Astrocyte (in vitro differentiated cells and primary cell): ENCODE measurements around the gene PRKCE. TPM values are rescaled to one million over a fixed set of nuclear protein-coding genes. Genes with fewer than 3 reads are reported as not detected.

Experiments used
- DNase-seq: peaks from one replicate; pipeline ENCODE4 v3.0.0-alpha.2; 2010; ENCODE audit warnings: low read depth
- FAIRE-seq: peaks from 2 replicates; lab custom pipeline; 2011; peaks lifted over from hg19 to GRCh38; lab: Jason Lieb, UNC
- H2AFZ ChIP-seq: 2 replicates; pipeline ENCODE4 v1.6.0; 2012; ENCODE audit warnings: low read depth, low read length, inconsistent platforms
- H3K27ac ChIP-seq: 2 replicates; pipeline ENCODE4 v1.5.1; 2011; ENCODE audit warnings: low read depth, low read length, inconsistent platforms
- H3K27me3 ChIP-seq: 2 replicates; pipeline ENCODE4 v1.6.0; 2011; ENCODE audit warnings: low read length, inconsistent platforms; ENCODE audit not compliant: insufficient read depth
- H3K36me3 ChIP-seq: 2 replicates; pipeline ENCODE4 v1.5.1; 2011; ENCODE audit warnings: low read length, inconsistent platforms; ENCODE audit not compliant: insufficient read depth
- H3K4me1 ChIP-seq: 2 replicates; pipeline ENCODE4 v1.5.1; 2011; ENCODE audit warnings: low read length, inconsistent platforms; ENCODE audit not compliant: insufficient read depth
- H3K4me2 ChIP-seq: 2 replicates; pipeline ENCODE4 v1.6.0; 2012; ENCODE audit warnings: low read length, inconsistent platforms
- H3K4me3 ChIP-seq: 2 replicates; pipeline ENCODE4 v1.5.1; 2011; ENCODE audit warnings: low read depth, mild to moderate bottlenecking, low read length, inconsistent platforms; ENCODE audit not compliant: insufficient read depth
- H3K79me2 ChIP-seq: 2 replicates; pipeline ENCODE4 v1.6.0; 2012; ENCODE audit warnings: mild to moderate bottlenecking, low read length, inconsistent platforms; ENCODE audit not compliant: insufficient read depth
- H3K9ac ChIP-seq: 2 replicates; pipeline ENCODE4 v1.6.0; 2012; ENCODE audit warnings: mild to moderate bottlenecking, low read length, inconsistent platforms
- H3K9me3 ChIP-seq: 2 replicates; pipeline ENCODE4 v1.5.1; 2012; ENCODE audit warnings: low read depth, mild to moderate bottlenecking, low read length, inconsistent platforms; ENCODE audit not compliant: insufficient read depth
- H4K20me1 ChIP-seq: 2 replicates; pipeline ENCODE4 v1.6.0; 2012; ENCODE audit warnings: low read length, inconsistent platforms; ENCODE audit not compliant: insufficient read depth
- H3K27ac Mint-ChIP-seq: one replicate; pipeline ENCODE4 v1.8.0; 2021; ENCODE audit warnings: mild to moderate bottlenecking, mixed read lengths; ENCODE audit not compliant: unreplicated experiment
- H3K27me3 Mint-ChIP-seq: one replicate; pipeline ENCODE4 v1.8.0; 2021; ENCODE audit warnings: low read depth, mixed read lengths; ENCODE audit not compliant: unreplicated experiment
- H3K36me3 Mint-ChIP-seq: one replicate; pipeline ENCODE4 v1.8.0; 2021; ENCODE audit warnings: low read depth, mixed read lengths; ENCODE audit not compliant: unreplicated experiment
- H3K4me1 Mint-ChIP-seq: one replicate; pipeline ENCODE4 v1.8.0; 2021; ENCODE audit warnings: low read depth, mixed read lengths; ENCODE audit not compliant: unreplicated experiment
- H3K4me3 Mint-ChIP-seq: one replicate; pipeline ENCODE4 v1.8.0; 2021; ENCODE audit warnings: mild to moderate bottlenecking, moderate library complexity, mixed read lengths; ENCODE audit not compliant: unreplicated experiment
- H3K9me3 Mint-ChIP-seq: one replicate; pipeline ENCODE4 v1.8.0; 2021; ENCODE audit warnings: mild to moderate bottlenecking, mixed read lengths; ENCODE audit not compliant: unreplicated experiment
- EZH2 ChIP-seq: IDR thresholded peaks from 2 replicates; pipeline ENCODE4 v1.6.1; 2012; ENCODE audit warnings: mild to moderate bottlenecking, low read length, inconsistent platforms; ENCODE audit not compliant: insufficient read depth
- total RNA-seq: library from RNA; stranded (reverse); gene quantifications from 2 replicates; pipeline ENCODE4 v1.2.1, GENCODE V29; 2021
- TF ChIP-seq, protein P1 (sequence below): IDR thresholded peaks from 2 replicates; pipeline ENCODE4 v1.5.1; 2011; ENCODE audit warnings: low read depth, mild to moderate bottlenecking, inconsistent platforms, low read length, moderate library complexity; ENCODE audit not compliant: insufficient read depth

PRKCE gene
- total RNA-seq, 1 donor from 2014 or later, result 12.8 TPM

- peaks cover 26% of the 10 kb centered on the region for H3K27me3 Mint-ChIP-seq
- peaks cover 5% of the 10 kb centered on the region for H3K36me3 Mint-ChIP-seq
- H3K36me3 ChIP-seq, result no peaks in the 10 kb centered on the region
- H3K9me3 ChIP-seq, result no peaks in the 10 kb centered on the region
- H3K4me3 Mint-ChIP-seq, result no peak overlapping the region
- no peak overlapping the region for H3K9ac ChIP-seq
- TF ChIP-seq, protein P1, sequence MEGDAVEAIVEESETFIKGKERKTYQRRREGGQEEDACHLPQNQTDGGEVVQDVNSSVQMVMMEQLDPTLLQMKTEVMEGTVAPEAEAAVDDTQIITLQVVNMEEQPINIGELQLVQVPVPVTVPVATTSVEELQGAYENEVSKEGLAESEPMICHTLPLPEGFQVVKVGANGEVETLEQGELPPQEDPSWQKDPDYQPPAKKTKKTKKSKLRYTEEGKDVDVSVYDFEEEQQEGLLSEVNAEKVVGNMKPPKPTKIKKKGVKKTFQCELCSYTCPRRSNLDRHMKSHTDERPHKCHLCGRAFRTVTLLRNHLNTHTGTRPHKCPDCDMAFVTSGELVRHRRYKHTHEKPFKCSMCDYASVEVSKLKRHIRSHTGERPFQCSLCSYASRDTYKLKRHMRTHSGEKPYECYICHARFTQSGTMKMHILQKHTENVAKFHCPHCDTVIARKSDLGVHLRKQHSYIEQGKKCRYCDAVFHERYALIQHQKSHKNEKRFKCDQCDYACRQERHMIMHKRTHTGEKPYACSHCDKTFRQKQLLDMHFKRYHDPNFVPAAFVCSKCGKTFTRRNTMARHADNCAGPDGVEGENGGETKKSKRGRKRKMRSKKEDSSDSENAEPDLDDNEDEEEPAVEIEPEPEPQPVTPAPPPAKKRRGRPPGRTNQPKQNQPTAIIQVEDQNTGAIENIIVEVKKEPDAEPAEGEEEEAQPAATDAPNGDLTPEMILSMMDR, result no peak
- TF ChIP-seq EZH2, result no peak
- peaks cover 1% of the 10 kb centered on the region for H3K9me3 Mint-ChIP-seq
- H3K4me2 ChIP-seq, result no peak overlapping the region
- no peak overlapping the region for H3K27ac ChIP-seq
- H4K20me1 ChIP-seq, result peaks cover 5% of the 10 kb centered on the region
- no peak overlapping the region for H3K27ac Mint-ChIP-seq
- no peaks in the 10 kb centered on the region for H3K27me3 ChIP-seq
- no peaks in the 10 kb centered on the region for H3K79me2 ChIP-seq
- DNase-seq (no peak), FAIRE-seq (no peak)
- H3K4me1 ChIP-seq, result peaks cover 4% of the 10 kb centered on the region
- no peak overlapping the region for H3K4me3 ChIP-seq
- no peak overlapping the region for H2AFZ ChIP-seq
- peaks cover 2% of the 10 kb centered on the region for H3K4me1 Mint-ChIP-seq
These were observed 190.4 kb downstream of the PRKCE start for GRCh38 chr2:45841752-45842407.

DNA sequence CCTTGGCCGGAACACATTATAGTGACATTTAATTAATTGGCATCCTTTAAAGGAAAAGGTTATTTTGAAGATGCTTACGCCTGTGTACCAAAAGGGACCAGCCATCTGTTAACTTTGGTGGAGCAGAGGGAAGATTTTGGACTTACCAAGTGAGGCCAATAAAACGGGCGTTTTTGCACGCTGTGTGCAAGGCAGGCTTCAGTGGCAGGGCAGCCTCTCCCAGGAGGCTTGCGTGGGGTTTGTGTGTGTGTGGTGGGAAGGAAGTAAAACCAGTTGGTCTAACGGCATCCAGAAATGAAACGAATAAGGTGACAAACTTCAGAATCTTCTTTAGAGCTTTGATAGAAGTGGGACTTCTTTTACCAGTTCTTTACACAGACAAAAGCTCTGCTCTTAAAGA is 191.7 kb downstream of the PRKCE start:
- H3K27me3 ChIP-seq, result no peaks in the 10 kb centered on the region
- peaks cover 4% of the 10 kb centered on the region for H3K4me1 ChIP-seq
- no peak for DNase-seq
- no peaks in the 10 kb centered on the region for H3K36me3 ChIP-seq
- no peak overlapping the region for H3K9ac ChIP-seq
- Mint-ChIP-seq H3K27me3 (peaks cover 24% of the 10 kb centered on the region), H3K9me3 (peaks cover 1% of the 10 kb centered on the region), H3K4me3 (no peak overlapping the region), H3K4me1 (peaks cover 2% of the 10 kb centered on the region), H3K27ac (no peak overlapping the region), H3K36me3 (peaks cover 5% of the 10 kb centered on the region)
- no peaks in the 10 kb centered on the region for H3K9me3 ChIP-seq
- no peak overlapping the region for H2AFZ ChIP-seq
- H3K4me3 ChIP-seq, result no peak overlapping the region
- no peak overlapping the region for H3K27ac ChIP-seq
- no peak for FAIRE-seq
- no peak overlapping the region for H3K4me2 ChIP-seq
- peaks cover 4% of the 10 kb centered on the region for H4K20me1 ChIP-seq
- TF ChIP-seq, protein P1, result no peak
- TF ChIP-seq EZH2, result no peak
- H3K79me2 ChIP-seq, result no peaks in the 10 kb centered on the region

GRCh38 chr2:45844796-45845457 is 193.5 kb downstream of the PRKCE start:
- Mint-ChIP-seq H3K27me3 (peaks cover 19% of the 10 kb centered on the region), H3K9me3 (peaks cover 5% of the 10 kb centered on the region), H3K4me1 (peaks cover 12% of the 10 kb centered on the region), H3K36me3 (peaks cover 3% of the 10 kb centered on the region), H3K27ac (no peak overlapping the region), H3K4me3 (no peak overlapping the region)
- Histone ChIP-seq H4K20me1 (no peaks in the 10 kb centered on the region), H2AFZ (no peak overlapping the region), H3K4me1 (peaks cover 6% of the 10 kb centered on the region), H3K27ac (no peak overlapping the region), H3K27me3 (no peaks in the 10 kb centered on the region), H3K79me2 (no peaks in the 10 kb centered on the region), H3K9ac (no peak overlapping the region), H3K9me3 (no peaks in the 10 kb centered on the region), H3K36me3 (no peaks in the 10 kb centered on the region), H3K4me3 (no peak overlapping the region), H3K4me2 (no peak overlapping the region)
- DNase-seq (no peak), FAIRE-seq (no peak)
- TF ChIP-seq EZH2, result no peak
- TF ChIP-seq, protein P1, result no peak
